ENCODE results near the gene VPS54. TPM values are rescaled to one million over a fixed set of nuclear protein-coding genes. Genes with fewer than 3 reads are reported as not detected.

Gene VPS54
- total RNA-seq, 1 donor = 18.8 TPM

GRCh38 chr2:63878486-63878885, 140.7 kb downstream of the VPS54 start:
- Histone ChIP-seq H3K4me3 (ENCODE audit: insufficient read depth, low read length) (no peak overlapping the region), H3K4me1 (ENCODE audit: insufficient read depth, low read length) (no peaks in the 10 kb centered on the region), H4K20me1 (ENCODE audit: insufficient read depth, low read length) (no peaks in the 10 kb centered on the region), H3K36me3 (ENCODE audit: insufficient read depth, low read length) (peaks cover 44% of the 10 kb centered on the region), H3K9me3 (ENCODE audit: low read depth, low read length) (no peaks in the 10 kb centered on the region), H3K79me2 (ENCODE audit: insufficient read depth, low read length) (peaks cover 46% of the 10 kb centered on the region), H3K27ac (ENCODE audit: low read depth, low read length) (no peak overlapping the region), H2AFZ (ENCODE audit: low read length) (no peak overlapping the region), H3K27me3 (ENCODE audit: insufficient read depth, low read length) (no peaks in the 10 kb centered on the region), H3K4me2 (ENCODE audit: insufficient read depth, low read length) (no peak overlapping the region)
- TF ChIP-seq, protein P1, sequence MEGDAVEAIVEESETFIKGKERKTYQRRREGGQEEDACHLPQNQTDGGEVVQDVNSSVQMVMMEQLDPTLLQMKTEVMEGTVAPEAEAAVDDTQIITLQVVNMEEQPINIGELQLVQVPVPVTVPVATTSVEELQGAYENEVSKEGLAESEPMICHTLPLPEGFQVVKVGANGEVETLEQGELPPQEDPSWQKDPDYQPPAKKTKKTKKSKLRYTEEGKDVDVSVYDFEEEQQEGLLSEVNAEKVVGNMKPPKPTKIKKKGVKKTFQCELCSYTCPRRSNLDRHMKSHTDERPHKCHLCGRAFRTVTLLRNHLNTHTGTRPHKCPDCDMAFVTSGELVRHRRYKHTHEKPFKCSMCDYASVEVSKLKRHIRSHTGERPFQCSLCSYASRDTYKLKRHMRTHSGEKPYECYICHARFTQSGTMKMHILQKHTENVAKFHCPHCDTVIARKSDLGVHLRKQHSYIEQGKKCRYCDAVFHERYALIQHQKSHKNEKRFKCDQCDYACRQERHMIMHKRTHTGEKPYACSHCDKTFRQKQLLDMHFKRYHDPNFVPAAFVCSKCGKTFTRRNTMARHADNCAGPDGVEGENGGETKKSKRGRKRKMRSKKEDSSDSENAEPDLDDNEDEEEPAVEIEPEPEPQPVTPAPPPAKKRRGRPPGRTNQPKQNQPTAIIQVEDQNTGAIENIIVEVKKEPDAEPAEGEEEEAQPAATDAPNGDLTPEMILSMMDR (IDR thresholded peaks at IDR 0.05; ENCODE audit: extremely low read depth, low read depth, low read length) = no peak
- DNase-seq (ENCODE audit: insufficient read length, low spot score, missing footprints) = no peak

GRCh38 chr2:63876311-63876710, 142.9 kb downstream of the VPS54 start:
- Histone ChIP-seq H3K27me3 (ENCODE audit: insufficient read depth, low read length) (no peaks in the 10 kb centered on the region), H3K4me1 (ENCODE audit: insufficient read depth, low read length) (peaks cover 6% of the 10 kb centered on the region), H3K27ac (ENCODE audit: low read depth, low read length) (no peak overlapping the region), H3K36me3 (ENCODE audit: insufficient read depth, low read length) (peaks cover 36% of the 10 kb centered on the region), H3K4me3 (ENCODE audit: insufficient read depth, low read length) (no peak overlapping the region), H2AFZ (ENCODE audit: low read length) (no peak overlapping the region), H3K79me2 (ENCODE audit: insufficient read depth, low read length) (peaks cover 60% of the 10 kb centered on the region), H3K4me2 (ENCODE audit: insufficient read depth, low read length) (no peak overlapping the region), H4K20me1 (ENCODE audit: insufficient read depth, low read length) (no peaks in the 10 kb centered on the region), H3K9me3 (ENCODE audit: low read depth, low read length) (no peaks in the 10 kb centered on the region)
- no peak for DNase-seq (ENCODE audit: insufficient read length, low spot score, missing footprints)
- TF ChIP-seq, protein P1 (IDR thresholded peaks at IDR 0.05; ENCODE audit: extremely low read depth, low read depth, low read length) = no peak

DNA sequence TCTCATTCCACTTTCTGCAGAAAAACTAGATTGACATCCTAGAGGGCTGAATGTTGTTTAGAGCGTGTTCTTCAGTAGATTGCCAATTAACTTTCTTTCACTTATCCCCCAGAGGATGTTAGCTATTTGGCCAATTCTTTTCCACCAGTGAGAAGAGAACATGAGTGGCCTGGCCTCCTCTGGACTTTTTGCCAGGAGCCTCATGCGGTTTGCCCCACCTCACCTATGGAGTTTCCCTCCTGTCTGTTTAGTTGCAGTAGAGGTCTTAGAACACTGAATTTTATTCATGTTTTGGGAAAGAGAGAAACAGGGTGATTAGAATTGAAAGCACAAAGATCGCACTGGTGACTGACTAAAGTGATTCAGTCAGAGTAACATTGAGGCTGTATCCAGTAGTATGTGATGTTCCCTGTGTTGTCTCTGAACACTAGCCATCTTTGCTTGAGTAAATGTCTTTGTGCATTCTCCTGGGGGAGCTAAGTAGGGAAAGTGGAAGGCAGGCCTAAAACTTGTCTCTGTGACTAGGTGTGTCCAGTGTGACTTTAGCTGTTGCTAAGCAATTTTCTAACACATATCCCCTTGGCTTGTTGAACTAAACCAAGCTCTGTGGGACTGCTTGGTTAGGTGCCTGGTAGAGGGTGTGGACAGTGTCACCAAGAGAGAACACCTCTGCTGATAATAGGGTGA, 143.5 kb downstream of the VPS54 start:
- H3K36me3 ChIP-seq (ENCODE audit: insufficient read depth, low read length) = peaks cover 32% of the 10 kb centered on the region
- TF ChIP-seq, protein P1 (IDR thresholded peaks at IDR 0.05; ENCODE audit: extremely low read depth, low read depth, low read length) = no peak
- H3K4me2 ChIP-seq (ENCODE audit: insufficient read depth, low read length) = no peak overlapping the region
- peaks cover 11% of the 10 kb centered on the region for H3K4me1 ChIP-seq (ENCODE audit: insufficient read depth, low read length)
- no peaks in the 10 kb centered on the region for H4K20me1 ChIP-seq (ENCODE audit: insufficient read depth, low read length)
- H3K79me2 ChIP-seq (ENCODE audit: insufficient read depth, low read length) = peaks cover 54% of the 10 kb centered on the region
- no peak overlapping the region for H3K4me3 ChIP-seq (ENCODE audit: insufficient read depth, low read length)
- H2AFZ ChIP-seq (ENCODE audit: low read length) = no peak overlapping the region
- H3K27ac ChIP-seq (ENCODE audit: low read depth, low read length) = no peak overlapping the region
- no peaks in the 10 kb centered on the region for H3K9me3 ChIP-seq (ENCODE audit: low read depth, low read length)
- no peak for DNase-seq (ENCODE audit: insufficient read length, low spot score, missing footprints)
- H3K27me3 ChIP-seq (ENCODE audit: insufficient read depth, low read length) = no peaks in the 10 kb centered on the region

DNA sequence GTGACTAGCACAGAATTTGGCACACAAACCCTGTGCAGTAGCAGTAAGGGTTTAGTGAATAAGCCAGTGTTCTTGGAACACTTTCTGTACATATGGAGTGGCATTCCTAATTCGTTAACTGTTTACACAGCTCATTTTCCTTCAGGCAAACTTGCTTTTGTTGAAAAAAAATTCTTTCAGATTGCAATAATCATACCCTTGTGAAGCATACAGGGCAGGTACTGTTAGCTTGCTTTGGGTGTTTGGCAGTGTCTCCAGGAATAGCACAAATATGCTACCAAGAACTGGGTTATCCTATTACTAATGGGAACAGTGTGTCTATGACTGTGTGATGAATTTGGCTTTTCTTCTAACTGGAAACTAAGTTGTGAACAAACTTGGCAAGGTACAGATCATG, 144.1 kb downstream of the VPS54 start:
- Histone ChIP-seq H4K20me1 (ENCODE audit: insufficient read depth, low read length) (no peaks in the 10 kb centered on the region), H3K4me3 (ENCODE audit: insufficient read depth, low read length) (no peak overlapping the region), H3K27me3 (ENCODE audit: insufficient read depth, low read length) (no peaks in the 10 kb centered on the region), H3K27ac (ENCODE audit: low read depth, low read length) (no peak overlapping the region), H3K4me2 (ENCODE audit: insufficient read depth, low read length) (no peak overlapping the region), H3K36me3 (ENCODE audit: insufficient read depth, low read length) (peaks cover 30% of the 10 kb centered on the region), H3K79me2 (ENCODE audit: insufficient read depth, low read length) (peaks cover 50% of the 10 kb centered on the region), H3K9me3 (ENCODE audit: low read depth, low read length) (no peaks in the 10 kb centered on the region), H2AFZ (ENCODE audit: low read length) (no peak overlapping the region), H3K4me1 (ENCODE audit: insufficient read depth, low read length) (peaks cover 13% of the 10 kb centered on the region)
- no peak for DNase-seq (ENCODE audit: insufficient read length, low spot score, missing footprints)
- TF ChIP-seq, protein P1 (IDR thresholded peaks at IDR 0.05; ENCODE audit: extremely low read depth, low read depth, low read length) = no peak

Data from osteoblast (primary cell).